PC-3 (cell line): ENCODE measurements around the gene ADAMTS17. TPM values are rescaled to one million over a fixed set of nuclear protein-coding genes. Genes with fewer than 3 reads are reported as not detected.

Source experiments
- ATAC-seq: fragments of 200-7000 bp; cut with Tn5 transposase; 2 replicates; pipeline ENCODE4 v1.9.1; 2020; ENCODE audit warnings: mild to moderate bottlenecking, moderate library complexity
- BruUV-seq: library from RNA; stranded (reverse); fragments of 400-500 nt; replicated peaks from 2 replicates; lab custom pipeline; 2021; lab: Mats Ljungman, UMichigan
- CTCF ChIA-PET: fragments of 300-600 bp; sonication (Branson Sonifier 250); formaldehyde crosslinking; loops from one replicate; lab custom pipeline; 2022; ENCODE audit warnings: antibody characterized with exemption; lab: Charles Lee
- POLR2A ChIA-PET: fragments of 300-600 bp; sonication (Branson Sonifier 250); formaldehyde crosslinking; loops from one replicate; lab custom pipeline; 2022; ENCODE audit warnings: antibody characterized with exemption; ENCODE audit not compliant: unreplicated experiment; lab: Charles Lee
- DNase-seq: peaks from one replicate; pipeline ENCODE4 v3.0.0-alpha.2; 2015
- H2AFZ ChIP-seq: fragments of 300-600 bp; sonication (generic); 2 replicates; pipeline ENCODE4 v1.6.0; 2016; ENCODE audit warnings: antibody characterized with exemption, low read length
- H3F3A ChIP-seq: fragments of 300-600 bp; sonication (generic); one replicate; pipeline ENCODE4 v1.6.0; 2017; ENCODE audit warnings: antibody characterized with exemption, low read length, control low read depth, mild to moderate bottlenecking; ENCODE audit not compliant: unreplicated experiment
- H3K27ac ChIP-seq: fragments of 300-600 bp; sonication (generic); 2 replicates; pipeline ENCODE4 v1.5.1; 2016; ENCODE audit warnings: mild to moderate bottlenecking, low read length
- H3K27me3 ChIP-seq: fragments of 300-600 bp; sonication (generic); 2 replicates; pipeline ENCODE4 v1.6.1; 2016; ENCODE audit warnings: low read length, mixed read lengths
- H3K36me3 ChIP-seq: fragments of 300-600 bp; sonication (generic); 2 replicates; pipeline ENCODE4 v1.6.1; 2016; ENCODE audit warnings: low read depth, mixed run types, low read length, mixed read lengths
- H3K4me1 ChIP-seq: fragments of 300-600 bp; sonication (generic); 2 replicates; pipeline ENCODE4 v1.5.1; 2016; ENCODE audit warnings: low read length; ENCODE audit not compliant: insufficient read depth
- H3K4me2 ChIP-seq: fragments of 300-600 bp; sonication (generic); 2 replicates; pipeline ENCODE4 v1.6.0; 2016; ENCODE audit warnings: low read length
- H3K4me3 ChIP-seq: fragments of 300-600 bp; sonication (generic); 2 replicates; pipeline ENCODE4 v1.5.1; 2016; ENCODE audit warnings: mild to moderate bottlenecking, low read length, mixed read lengths
- H3K79me2 ChIP-seq: fragments of 300-600 bp; sonication (generic); 2 replicates; pipeline ENCODE4 v1.6.1; 2017; ENCODE audit warnings: low read length, mixed read lengths
- H3K9ac ChIP-seq: fragments of 300-600 bp; sonication (generic); 2 replicates; pipeline ENCODE4 v1.6.0; 2016; ENCODE audit warnings: mild to moderate bottlenecking, low read length
- H3K9me2 ChIP-seq: fragments of 300-600 bp; sonication (generic); replicated peaks from 2 replicates; pipeline ENCODE4 v1.6.1; 2016; ENCODE audit warnings: mixed run types, low read length, mixed read lengths
- H3K9me3 ChIP-seq: fragments of 300-600 bp; sonication (generic); 2 replicates; pipeline ENCODE4 v1.6.1; 2016; ENCODE audit warnings: low read length, mixed read lengths
- H4K20me1 ChIP-seq: fragments of 300-600 bp; sonication (generic); 2 replicates; pipeline ENCODE4 v1.6.1; 2016; ENCODE audit warnings: low read length, mixed read lengths
- EZH2 ChIP-seq: fragments of 300-600 bp; sonication (generic); IDR thresholded peaks from one replicate; pipeline ENCODE4 v1.6.1; 2017; ENCODE audit warnings: antibody characterized with exemption, mild to moderate bottlenecking, low read length; ENCODE audit not compliant: unreplicated experiment
- EZH2phosphoT487 ChIP-seq: fragments of 300-600 bp; sonication (generic); IDR thresholded peaks from 2 replicates; pipeline ENCODE4 v1.6.1; 2018; ENCODE audit warnings: mild to moderate bottlenecking, antibody characterized with exemption, low read length, borderline replicate concordance
- intact Hi-C: fragments of 100-400 bp; cut with micrococcal nuclease; formaldehyde crosslinking; loops from 2 replicates; pipeline ENCODE4 v1.9.0; 2023
- total RNA-seq: library from RNA; depleted of rRNA; stranded (reverse); fragments of >200 nt; gene quantifications from 2 replicates; pipeline ENCODE4 v1.2.3, GENCODE V29; 2014
- TF ChIP-seq, protein P1 (sequence below): fragments of 300-600 bp; sonication (generic); conservative IDR thresholded peaks from 2 replicates; pipeline ENCODE4 v1.5.1; 2017; ENCODE audit warnings: antibody characterized with exemption, low read depth, mild to moderate bottlenecking, low read length

ADAMTS17 gene
- total RNA-seq, 1 experiment from 2014 or later, result 6.9 TPM

DNA sequence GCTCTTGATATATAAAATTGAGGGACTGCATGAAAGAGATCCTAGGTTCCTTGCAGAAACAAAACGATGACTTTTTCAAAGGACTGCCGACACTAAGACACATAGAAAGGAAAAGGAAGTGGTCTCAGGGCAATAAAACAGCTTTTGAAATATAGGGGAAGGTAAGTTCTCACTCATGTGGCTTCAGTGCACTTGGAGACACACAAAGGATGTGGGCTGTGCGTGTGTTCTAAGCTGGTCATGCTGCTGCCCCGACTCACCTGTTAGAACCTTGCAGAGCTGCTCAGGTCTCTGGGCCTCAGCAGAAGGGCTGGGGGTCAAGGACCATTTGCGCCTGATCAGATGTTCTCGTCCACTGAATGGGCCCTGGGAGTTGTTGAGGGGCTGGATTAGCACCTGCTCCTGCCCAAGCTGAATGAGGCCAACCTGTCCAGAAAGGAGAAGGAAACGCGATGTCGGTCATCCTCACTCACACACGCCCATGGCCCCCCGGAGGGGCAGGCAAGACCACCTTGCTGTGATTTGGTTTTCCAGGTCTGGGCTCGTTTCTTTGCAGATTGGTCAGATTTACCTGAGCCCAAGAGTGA, 11.1 kb downstream of the ADAMTS17 start:
- Histone ChIP-seq H3K79me2 (no peaks in the 10 kb centered on the region), H3K9me2 (no peaks in the 10 kb centered on the region), H3K27ac (no peak overlapping the region), H2AFZ (no peak overlapping the region), H3K4me1 (no peaks in the 10 kb centered on the region), H4K20me1 (no peaks in the 10 kb centered on the region), H3F3A (no peaks in the 10 kb centered on the region), H3K27me3 (no peaks in the 10 kb centered on the region), H3K9me3 (no peaks in the 10 kb centered on the region), H3K9ac (no peak overlapping the region), H3K36me3 (no peaks in the 10 kb centered on the region), H3K4me2 (no peak overlapping the region), H3K4me3 (no peak overlapping the region)
- TF ChIP-seq EZH2, result no peak
- TF ChIP-seq EZH2phosphoT487, result no peak
- TF ChIP-seq, protein P1, sequence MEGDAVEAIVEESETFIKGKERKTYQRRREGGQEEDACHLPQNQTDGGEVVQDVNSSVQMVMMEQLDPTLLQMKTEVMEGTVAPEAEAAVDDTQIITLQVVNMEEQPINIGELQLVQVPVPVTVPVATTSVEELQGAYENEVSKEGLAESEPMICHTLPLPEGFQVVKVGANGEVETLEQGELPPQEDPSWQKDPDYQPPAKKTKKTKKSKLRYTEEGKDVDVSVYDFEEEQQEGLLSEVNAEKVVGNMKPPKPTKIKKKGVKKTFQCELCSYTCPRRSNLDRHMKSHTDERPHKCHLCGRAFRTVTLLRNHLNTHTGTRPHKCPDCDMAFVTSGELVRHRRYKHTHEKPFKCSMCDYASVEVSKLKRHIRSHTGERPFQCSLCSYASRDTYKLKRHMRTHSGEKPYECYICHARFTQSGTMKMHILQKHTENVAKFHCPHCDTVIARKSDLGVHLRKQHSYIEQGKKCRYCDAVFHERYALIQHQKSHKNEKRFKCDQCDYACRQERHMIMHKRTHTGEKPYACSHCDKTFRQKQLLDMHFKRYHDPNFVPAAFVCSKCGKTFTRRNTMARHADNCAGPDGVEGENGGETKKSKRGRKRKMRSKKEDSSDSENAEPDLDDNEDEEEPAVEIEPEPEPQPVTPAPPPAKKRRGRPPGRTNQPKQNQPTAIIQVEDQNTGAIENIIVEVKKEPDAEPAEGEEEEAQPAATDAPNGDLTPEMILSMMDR, result no peak
- ATAC-seq (no peak), DNase-seq (no peak)
- ChIA-PET POLR2A (no interaction called here), CTCF (no interaction called here)
- BruUV-seq, result no TSS peak
- intact Hi-C loops, result no loop called here

- intact Hi-C loops, result no loop called here
- TF ChIP-seq, protein P1, result no peak
- TF ChIP-seq EZH2 (no peak), EZH2phosphoT487 (no peak)
- Histone ChIP-seq H3K79me2 (no peaks in the 10 kb centered on the region), H3K27ac (no peak overlapping the region), H3K9me2 (no peaks in the 10 kb centered on the region), H3K4me3 (no peak overlapping the region), H2AFZ (no peak overlapping the region), H3K4me1 (no peaks in the 10 kb centered on the region), H3K27me3 (no peaks in the 10 kb centered on the region), H4K20me1 (no peaks in the 10 kb centered on the region), H3K4me2 (no peak overlapping the region), H3K9ac (no peak overlapping the region), H3F3A (no peaks in the 10 kb centered on the region), H3K9me3 (no peaks in the 10 kb centered on the region), H3K36me3 (no peaks in the 10 kb centered on the region)
- DNase-seq (no peak), ATAC-seq (no peak)
- CTCF ChIA-PET, result no interaction called here
- POLR2A ChIA-PET, result no interaction called here
- no TSS peak for BruUV-seq
Measured at GRCh38 chr15:100330221-100330620, 11.6 kb downstream of the ADAMTS17 start.

- ChIA-PET POLR2A (no interaction called here), CTCF (no interaction called here)
- Histone ChIP-seq H3K4me3 (no peak overlapping the region), H3F3A (no peaks in the 10 kb centered on the region), H3K9ac (no peak overlapping the region), H3K79me2 (no peaks in the 10 kb centered on the region), H3K36me3 (no peaks in the 10 kb centered on the region), H3K9me2 (no peaks in the 10 kb centered on the region), H3K27me3 (no peaks in the 10 kb centered on the region), H3K27ac (no peak overlapping the region), H3K4me2 (no peak overlapping the region), H2AFZ (no peak overlapping the region), H3K4me1 (no peaks in the 10 kb centered on the region), H4K20me1 (no peaks in the 10 kb centered on the region), H3K9me3 (no peaks in the 10 kb centered on the region)
- no peak for TF ChIP-seq EZH2
- no peak for TF ChIP-seq EZH2phosphoT487
- TF ChIP-seq, protein P1, result no peak
- ATAC-seq (no peak), DNase-seq (no peak)
- BruUV-seq, result no TSS peak
- intact Hi-C loops, result no loop called here
Measured at GRCh38 chr15:100328796-100329195, 13.0 kb downstream of the ADAMTS17 start.
